ENCODE data around the gene AOPEP.
"Not testable (repeated sequence)": the region's sequence is repeated elsewhere in the genome, so short reads cannot be mapped to it uniquely, and the experiment has no call there.

The AOPEP gene

GRCh38 chr9:94818178-94818541 is 91.7 kb downstream of the AOPEP start:
- DNase-seq (ENCODE audit: low spot score) = no peak

DNA sequence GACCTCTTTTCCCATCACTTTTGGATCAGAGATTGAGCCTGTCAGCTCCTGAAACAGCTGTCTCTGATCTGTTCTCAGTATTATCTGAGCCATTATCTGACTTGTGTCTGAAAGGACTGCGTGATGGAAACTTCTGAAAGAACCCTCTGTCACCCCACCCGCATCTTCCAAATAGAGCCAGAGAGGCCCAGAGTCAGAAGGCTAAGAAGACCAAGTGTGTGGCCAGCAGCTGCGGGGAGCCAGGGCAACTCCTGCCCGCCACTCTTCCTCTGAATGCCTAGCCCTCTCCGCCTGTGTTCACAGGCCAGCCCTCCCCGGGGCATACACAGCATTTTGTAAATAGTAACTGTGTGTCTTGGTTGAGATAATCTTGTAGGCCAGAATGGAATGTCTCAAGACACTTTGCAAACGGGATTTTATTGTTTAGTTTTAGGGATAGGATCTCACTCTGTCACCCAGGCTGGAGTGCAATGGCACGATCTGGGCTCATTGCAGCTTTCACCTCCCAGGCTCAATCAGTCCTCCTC is 92.7 kb downstream of the AOPEP start:
- no peak for DNase-seq (ENCODE audit: low spot score)

DNA sequence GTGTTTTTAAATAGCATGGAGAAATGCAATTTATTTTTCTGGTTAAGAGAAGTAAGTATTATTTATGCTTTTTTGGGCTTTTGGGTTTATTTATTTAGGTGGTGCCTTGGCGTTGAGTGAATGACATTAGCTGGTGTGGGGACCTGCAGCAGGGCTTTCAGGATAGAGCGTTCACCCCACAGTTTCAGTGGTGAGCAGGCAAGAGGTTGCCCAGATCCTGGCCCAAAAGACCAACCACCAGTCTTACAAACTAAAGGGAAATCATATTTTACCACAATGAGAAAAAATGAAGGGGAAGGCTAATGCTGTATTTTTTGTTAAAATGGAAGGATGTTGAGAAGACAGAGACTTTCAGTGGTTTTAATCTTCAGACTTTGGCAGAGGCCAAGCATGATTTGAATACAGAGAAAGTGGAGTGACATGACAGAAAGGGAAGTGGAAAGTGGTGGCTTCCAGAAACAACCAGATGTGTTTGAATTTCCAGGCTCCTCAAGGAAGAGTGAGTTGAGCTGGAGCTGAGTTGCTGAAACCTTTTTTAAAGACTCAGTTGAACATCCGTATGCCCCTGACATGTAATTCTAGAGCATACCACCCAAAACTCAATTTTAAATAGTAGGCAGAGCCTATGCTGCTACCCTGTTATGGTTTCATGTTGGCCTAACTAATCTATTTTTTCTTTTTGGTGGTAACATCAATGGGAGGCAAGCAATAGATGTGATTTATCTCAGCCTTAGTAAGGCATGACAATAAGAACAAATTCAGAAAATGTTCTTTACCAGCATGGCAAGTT is 94.8 kb downstream of the AOPEP start:
- no peak for DNase-seq (ENCODE audit: low spot score)

DNA sequence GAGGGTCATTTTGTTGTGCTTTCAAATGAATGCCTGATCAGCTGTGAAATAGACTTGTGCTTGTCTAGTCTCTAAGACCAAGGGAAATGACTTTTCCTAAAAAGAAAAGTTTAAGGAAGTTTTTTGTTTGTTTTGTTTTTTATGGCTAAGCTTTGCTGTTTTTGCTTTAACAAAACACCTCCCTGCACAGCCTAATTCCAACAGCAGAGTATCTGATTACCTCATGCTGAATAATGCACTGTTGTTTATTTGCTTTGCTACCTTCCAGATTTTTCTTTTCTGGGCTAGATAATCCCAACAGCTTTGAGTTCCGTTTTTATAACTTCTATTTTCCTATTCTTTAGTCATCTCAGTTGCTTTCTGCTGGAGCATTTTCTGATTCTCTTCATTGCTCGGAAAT is 95.8 kb downstream of the AOPEP start:
- DNase-seq (ENCODE audit: low spot score) = no peak

GRCh38 chr9:94823710-94824109 is 97.2 kb downstream of the AOPEP start:
- DNase-seq (ENCODE audit: low spot score) = no peak

- DNase-seq (ENCODE audit: low spot score) = no peak
Measured at GRCh38 chr9:94824411-94824810, 97.9 kb downstream of the AOPEP start.

- no peak for DNase-seq (ENCODE audit: low spot score)
Measured at GRCh38 chr9:94824913-94825610, 98.6 kb downstream of the AOPEP start.

DNA sequence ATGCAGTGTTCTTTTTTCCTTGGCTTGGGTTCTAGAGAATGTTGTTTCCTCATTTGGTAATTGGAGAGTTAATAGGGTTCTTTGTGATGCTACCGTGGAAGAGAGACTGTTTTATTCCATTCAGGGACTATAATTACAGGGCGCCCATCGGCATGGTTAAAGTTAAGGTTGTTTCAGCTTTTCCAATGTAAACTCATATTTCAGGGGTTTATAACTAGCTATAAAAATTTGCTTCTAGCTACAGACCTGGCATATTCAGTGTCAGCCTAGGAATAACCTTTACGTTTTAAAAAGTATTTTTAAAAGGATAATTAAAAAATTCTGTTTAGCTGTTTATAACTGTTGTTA is 99.1 kb downstream of the AOPEP start:
- DNase-seq (ENCODE audit: low spot score) = no peak

DNA sequence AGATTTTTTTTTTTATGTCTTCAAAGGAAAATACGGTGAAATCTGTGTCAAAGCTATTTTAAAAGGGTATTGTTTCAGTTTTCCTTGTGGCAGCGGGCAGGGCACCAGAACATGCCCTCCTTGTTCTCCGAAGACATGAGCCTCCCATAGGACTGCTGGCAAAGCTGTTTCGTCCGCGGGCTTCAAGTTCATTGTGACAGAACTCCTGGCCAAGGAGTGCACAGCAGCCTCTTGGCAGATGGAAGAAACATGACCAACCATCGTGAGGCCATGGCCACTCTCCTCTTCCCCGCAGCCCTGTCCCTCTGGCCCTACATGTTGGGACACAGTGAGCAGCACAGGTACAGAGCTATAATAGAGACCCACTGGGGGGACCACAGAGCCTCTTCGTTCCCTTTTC is 99.5 kb downstream of the AOPEP start:
- DNase-seq (ENCODE audit: low spot score) = no peak

DNA sequence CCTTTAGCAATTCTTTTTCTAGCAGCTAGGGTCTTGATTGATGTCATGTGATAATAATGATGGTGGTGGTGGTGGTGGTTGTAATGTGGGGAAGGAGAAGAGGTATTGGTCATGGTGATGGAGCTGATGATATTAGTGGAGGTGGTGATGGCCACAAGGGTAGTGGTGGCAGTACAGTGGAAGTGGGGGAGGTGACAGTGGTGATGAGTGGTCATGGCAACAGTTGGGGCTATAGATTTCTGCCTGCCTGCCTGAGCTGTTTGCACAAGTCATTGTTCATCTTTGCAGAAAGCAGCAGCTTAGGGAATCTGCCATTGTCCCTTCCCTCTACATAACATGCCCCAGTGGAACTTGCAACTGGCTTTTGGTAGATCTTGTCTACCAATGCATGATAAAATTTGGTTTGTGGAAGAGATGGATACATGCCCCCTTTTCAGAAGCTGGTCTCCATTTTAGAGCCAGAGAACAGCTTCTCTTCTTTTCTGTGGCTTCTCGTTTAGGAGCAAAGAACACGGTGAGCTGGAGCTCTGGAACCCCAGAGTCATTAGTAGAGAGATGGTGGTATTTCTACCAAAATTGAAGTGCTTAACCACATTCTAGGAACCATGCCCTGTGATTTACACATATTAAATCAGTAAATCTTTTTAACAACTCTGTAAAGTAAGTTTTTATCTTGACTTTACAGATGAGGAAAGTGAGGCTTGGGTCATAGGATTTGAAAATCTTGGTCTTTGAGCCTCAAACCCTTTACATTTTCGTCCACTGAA is 100.3 kb downstream of the AOPEP start:
- no peak for DNase-seq (ENCODE audit: low spot score)

GRCh38 chr9:94827584-94828304 is 101.2 kb downstream of the AOPEP start:
- DNase-seq (ENCODE audit: low spot score) = no peak

DNA sequence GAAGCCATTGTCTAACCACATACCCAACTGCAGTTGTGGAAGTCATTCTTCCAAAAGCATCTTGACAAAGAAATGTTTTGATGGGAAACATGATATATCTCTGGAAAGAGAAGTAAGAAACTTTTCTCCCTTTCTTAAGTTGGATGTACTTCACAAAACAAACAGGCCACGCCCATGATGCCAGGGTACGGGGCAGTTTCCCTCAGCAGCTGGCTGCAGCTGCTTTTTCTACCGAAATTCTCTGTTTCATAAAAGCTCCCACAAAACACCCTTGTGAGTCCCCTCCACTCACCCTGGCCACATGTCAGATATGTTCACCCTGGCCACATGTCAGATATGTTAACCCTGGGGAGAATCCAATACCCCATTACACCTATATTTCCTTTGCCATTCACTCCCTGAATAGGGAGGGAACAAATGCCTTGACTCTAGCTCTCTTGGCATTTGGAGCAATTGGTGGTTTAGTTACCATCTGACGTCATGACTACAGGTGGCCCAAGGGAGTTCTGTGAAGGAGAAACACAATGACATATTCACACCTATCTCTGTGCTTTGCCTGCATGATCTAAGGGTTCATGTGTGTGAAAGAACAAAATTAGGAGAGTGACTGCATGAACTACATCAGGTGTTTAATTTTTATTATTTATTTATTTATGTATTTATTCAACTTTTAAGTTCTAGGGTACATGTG is 103.0 kb downstream of the AOPEP start:
- no peak for DNase-seq (ENCODE audit: low spot score)

DNA sequence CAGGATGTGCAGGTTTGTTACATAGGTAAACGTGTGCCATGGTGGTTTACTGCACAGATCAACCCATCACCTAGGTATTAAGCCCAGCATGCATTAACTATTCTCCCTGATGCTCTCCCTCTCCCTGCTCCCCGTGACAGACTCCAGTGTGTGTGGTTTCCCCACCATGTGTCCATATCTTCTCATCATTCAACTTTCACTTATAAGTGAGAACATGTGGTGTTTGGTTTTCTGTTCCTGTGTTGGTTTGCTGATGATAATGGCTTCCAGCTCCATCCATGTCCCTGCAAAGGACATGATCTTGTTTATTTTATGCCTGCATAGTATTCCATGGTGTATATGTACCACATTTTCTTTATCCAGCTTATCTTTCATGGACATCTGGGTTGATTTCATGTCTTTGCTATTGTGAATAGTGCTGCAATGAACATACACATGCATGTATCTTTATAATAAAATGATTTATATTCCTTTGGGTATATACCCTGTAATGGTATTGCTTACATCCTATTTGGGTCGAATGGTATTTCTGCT is 103.6 kb downstream of the AOPEP start:
- not testable (repeated sequence) for DNase-seq (ENCODE audit: low spot score)

GRCh38 chr9:94833802-94834201 is 107.3 kb downstream of the AOPEP start:
- DNase-seq (ENCODE audit: low spot score) = no peak

DNA sequence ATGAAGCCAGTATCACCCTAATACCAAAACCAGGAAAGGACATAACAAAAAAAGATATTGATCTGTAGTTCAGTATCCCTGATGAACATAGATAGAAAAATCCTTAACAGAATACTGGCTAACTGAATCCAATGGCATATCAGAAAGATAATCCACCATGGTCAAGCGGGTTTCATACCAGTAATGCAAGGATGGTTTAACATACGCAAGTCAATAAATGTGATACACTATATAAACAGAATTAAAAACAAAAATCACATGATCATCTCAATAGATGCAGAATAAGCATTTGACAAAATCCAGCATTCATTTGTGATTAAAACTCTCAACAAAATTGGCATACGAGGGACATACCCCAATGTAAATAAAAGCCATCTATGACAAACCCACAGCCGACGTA is 110.9 kb downstream of the AOPEP start:
- DNase-seq (ENCODE audit: low spot score) = no peak

DNA sequence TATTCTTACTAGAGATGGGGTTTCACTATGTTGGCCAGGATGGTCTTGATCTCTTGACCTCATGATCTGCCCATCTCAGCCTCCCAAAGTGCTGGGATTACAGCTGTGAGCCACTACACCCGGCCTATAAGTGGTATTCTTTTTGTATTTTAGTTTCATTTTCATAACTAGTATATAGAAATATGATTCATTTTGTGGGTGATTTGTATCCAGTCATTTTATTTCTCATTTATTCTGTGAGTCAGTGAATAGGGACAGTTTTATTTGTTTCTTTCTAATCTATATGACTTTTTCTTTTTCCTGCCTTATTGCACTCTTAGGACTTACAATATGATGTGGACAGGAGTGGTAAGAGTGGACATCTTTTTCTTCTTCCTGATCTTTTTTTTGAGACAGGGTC is 112.9 kb downstream of the AOPEP start:
- DNase-seq (ENCODE audit: low spot score) = no peak

GRCh38 chr9:94840738-94841137 is 114.2 kb downstream of the AOPEP start:
- DNase-seq (ENCODE audit: low spot score) = no peak

GRCh38 chr9:94843134-94843533 is 116.6 kb downstream of the AOPEP start:
- no peak for DNase-seq (ENCODE audit: low spot score)

DNA sequence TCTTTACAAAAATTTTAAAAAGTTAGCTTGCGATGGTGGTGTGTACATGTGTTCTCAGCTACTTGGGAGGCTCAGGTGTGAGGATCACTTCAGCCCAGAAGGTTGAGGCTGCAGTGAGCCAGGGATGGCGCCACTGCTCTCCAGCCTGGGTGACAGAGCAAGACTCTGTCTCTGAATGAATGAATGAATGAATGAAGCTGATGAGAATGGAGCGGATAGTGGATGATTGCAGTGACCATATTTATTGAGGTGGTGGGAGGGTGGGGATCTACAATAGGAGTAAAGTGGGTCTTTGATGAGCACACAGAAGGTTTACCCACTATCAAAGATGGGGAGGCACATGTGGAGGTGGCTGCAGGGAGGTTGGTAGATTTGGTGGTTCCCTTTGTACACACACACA is 120.2 kb downstream of the AOPEP start:
- no peak for DNase-seq (ENCODE audit: low spot score)

DNA sequence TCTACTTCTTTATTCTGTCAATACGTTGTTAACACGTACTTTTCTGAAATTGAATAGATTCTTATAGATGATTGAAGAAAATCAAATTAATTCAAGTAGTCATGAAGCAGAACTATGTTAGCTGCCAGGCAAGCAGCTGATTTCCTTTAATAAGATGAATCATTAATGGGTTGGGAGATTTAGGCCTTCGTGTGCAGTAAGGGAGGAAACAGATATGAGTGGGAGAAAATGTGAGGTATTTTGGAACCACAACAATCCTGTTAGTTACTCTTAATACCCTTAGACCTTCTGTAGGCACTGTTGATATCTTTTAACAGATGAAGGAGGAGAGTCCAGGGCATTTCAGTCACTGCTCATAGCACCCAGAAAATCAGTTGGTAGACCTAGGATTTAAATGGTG is 121.0 kb downstream of the AOPEP start:
- no peak for DNase-seq (ENCODE audit: low spot score)

GRCh38 chr9:94848791-94849190 is 122.3 kb downstream of the AOPEP start:
- not testable (repeated sequence) for DNase-seq (ENCODE audit: low spot score)
